HG03060 (cell line): ENCODE results near the gene SYTL2.

Experiments
- ATAC-seq: cut with Tn5 transposase; IDR thresholded peaks from one replicate; pipeline ENCODE4 v1.9.1; 2021; ENCODE audit warnings: low read depth, moderate number of reproducible peaks; ENCODE audit not compliant: unreplicated experiment

The SYTL2 gene

DNA sequence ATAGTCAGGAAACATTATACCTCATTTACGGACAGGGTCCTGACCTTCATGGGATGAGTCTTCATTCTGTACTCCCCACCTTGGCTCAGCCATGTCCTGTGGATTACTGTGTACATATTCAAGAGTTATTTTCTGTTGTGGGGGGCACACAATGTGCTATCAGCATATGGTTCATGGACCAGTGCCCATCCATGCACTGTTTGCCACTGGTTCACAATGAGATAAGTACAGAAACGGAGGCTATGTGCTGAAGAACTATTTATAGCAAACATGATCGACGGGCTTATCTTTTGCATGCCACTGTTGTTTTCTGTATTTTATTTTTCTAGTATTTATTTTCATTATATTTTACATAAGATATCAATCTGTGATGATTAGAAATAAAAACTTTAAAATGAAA, 68.6 kb downstream of the SYTL2 start:
- ATAC-seq, result no peak

DNA sequence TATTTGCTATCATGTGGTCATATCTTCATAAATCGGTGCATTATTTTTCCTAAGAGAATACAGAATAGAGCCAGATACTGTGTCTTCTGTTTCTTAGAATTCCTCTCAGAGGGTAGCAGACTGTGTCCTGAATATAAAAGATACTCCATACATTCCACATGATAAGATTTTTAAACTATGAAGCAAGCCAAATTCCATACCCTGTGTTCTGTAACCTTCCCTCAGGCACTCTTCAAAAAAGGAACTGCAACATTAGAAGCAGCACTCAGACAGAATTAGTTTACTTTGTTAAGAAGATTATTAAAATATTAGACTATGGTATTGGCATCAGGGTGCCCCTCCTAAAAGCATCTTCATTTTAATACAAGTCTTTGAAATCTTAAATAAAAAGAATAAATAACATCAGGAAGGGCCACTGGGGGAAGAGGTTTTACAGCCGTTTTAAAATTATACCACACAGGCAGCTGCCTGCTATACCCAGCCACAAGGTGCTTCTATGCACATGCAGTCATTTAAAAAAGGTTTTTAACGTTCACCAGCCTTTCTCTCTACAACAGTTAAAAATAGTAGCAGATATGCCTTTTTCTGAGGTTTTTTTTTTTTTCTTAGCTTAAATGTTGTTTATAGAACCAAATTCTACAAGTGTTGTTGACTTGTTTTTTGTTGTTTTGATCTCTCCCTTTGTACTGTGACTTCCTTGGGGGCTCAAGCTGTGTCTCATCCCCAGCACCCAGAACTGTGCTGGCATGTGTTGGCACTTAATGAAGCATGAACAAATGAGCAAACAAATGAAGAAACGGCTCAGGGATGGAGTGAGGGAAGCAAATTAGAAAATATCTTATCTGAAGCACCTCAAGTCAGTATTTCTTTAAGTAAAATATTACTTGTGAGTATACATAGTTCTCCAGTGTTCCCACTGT, 70.2 kb downstream of the SYTL2 start:
- no peak for ATAC-seq

DNA sequence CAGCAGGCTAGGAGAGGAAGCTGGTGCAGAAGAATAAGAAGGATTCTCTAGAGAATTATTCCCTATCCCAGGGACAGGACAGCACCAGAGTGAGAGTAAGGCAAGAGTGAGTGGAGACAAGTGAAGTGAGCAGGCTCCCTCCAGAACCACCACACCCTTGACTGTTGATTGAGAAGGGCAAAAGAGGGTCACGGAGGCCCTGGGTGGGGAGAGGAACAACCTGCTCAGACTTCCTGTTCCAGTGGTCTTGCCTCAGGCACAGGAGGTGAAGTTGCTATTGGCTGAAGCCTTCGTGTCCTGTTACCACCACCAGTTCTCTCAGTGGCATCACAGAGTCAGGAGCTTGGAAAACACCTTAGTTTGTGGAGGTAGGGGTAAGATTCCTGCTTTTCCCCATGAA, 73.2 kb downstream of the SYTL2 start:
- no peak for ATAC-seq

DNA sequence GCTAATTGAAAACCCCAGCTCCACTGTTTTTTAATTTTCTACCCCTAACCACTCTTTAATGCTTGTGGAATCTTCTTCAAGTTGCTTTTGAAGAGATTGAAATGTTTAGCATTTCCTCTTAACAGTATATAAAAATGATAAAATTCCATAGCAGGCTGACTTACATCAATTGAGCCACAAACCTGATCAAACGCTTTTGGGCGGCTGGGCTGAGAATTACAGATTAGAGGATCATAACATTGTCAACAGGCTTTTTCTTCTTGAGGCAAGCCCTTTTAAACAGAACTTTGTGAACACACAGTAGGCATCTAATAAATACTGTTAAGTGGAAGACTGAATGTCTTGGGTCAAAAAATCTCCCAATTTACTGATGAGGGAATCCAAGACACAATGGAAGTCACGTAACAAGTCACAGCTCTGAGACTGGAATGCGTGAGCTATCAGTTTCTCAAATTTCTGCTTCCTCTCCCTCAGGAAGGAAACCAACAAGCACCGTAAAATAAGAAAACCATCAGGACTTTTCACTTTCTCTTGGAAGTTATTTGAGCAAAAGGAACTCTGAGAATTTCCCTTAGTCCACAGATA, 75.0 kb downstream of the SYTL2 start:
- no peak for ATAC-seq

DNA sequence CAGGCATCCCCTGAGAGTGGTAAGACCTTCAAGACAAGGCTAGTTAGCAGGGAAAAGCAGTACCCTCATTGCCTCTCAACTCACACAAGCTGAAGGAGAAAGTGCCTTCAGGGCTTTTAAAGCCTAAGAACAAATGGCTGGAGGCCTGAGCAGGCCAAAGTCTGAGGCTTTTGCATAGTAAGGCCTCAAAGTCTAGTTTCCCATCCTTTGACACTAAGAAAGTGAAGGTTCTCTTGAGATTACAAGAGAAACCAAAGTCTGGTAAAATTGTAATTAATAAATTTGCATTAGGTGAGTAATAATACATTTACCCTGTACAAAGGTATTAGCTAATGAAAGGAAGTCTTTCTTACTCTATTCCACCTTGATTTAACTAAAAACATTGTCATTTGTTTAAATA, 78.0 kb downstream of the SYTL2 start:
- ATAC-seq, result no peak

DNA sequence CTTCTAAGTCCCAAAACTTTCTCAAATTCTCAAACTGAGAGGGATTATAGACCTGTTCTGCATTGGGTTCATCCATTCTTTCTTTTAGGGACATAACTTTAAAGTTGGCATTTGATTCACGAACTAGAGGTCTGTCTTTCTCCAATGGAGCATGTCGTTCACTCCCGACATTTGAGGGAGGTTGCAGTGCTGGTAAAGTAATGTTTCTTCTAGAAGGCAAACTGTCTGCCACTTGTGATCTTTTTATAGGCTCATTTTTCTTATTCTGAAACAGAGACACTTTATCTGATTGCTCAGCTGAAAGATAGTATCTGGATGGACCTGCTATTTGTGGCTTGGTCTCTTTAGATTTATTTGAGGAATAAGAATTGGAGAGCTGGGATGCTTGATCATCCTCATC, 84.6 kb downstream of the SYTL2 start:
- no peak for ATAC-seq

DNA sequence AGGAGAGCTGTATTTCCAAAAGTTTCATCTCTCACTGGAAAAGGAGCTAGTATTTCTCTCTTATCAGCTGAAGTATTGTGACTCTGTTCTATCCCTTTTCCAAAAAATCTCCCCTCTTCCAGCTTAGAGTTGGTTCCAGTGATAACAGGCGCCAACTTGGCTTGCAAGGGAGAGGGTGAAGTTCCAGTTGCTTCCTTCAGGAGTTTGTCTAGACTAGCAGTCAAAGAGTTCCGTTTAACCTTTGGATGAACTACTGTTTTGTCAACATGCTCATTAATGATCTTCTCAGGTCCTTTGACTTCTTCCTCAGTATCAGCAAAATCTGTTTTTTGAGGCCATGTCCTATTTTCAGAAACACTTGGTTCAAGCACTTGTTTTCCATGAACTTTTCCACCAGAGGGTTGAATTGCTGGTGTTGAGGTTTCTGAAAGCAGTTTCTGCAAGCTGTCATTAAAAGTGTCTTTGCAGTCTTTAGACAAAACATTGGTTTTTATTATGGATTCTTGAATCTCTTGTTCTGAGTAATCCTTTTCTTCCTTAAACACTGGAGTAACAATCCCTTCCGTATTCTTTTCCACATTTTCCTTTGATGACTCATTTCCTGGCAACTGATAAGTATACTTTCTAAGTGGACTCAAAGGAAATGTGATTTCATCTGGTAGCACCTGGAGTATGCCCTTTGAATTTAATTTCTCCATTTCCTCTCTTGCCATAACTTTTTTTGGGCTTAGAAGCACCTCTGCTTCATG, 85.3 kb downstream of the SYTL2 start:
- ATAC-seq, result no peak

DNA sequence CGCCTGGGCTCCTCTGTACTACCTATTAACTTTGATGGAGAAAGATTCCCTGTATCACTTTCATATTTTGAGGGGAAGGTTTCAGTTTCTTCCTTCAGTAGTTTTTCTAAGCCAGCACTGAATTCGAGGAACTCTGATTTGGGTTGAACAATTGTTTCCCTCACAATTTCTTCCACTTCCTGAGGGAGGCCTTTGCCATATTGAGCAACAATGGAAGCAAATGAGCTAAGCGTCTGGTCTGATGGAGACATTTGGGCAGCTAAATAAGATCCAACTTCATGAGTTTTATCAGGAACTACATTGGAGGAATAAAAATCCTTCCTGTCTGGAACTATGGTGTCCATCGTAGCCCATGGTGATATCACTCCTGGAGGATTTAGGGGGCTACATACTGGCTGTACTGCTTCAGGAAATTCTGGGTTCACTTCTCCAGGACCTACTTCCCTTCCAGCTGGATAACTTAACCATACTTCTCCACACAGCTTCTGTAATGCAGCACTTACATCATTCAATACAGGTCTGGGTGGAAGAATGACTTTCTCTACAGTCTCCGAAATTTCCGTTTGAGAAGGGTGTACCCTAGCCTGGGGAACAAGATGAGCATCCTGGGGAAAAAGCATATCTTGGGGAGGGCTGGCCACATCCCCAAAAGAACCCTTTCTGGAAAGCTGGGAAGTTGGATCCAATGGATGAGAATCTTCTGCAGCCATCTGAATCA, 86.0 kb downstream of the SYTL2 start:
- no peak for ATAC-seq

DNA sequence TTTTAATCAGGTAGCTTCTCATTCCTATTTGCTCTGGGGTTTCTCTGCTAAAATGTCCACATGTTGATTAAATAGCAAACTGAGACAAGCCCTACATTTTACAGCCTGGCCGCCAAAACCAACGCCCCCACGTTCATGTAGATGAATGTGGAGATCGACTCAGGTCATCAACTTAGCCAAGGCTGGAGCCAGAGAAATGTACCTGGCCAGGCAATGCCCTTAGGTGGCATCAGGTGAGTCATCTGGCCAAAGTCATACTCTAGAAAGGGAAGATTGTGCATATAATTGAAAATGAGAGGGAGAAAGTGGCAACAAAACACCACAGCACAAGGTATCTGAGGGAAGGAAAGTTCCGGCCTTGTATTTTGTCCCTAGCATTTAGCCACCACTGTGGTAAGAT, 87.9 kb downstream of the SYTL2 start:
- no peak for ATAC-seq

DNA sequence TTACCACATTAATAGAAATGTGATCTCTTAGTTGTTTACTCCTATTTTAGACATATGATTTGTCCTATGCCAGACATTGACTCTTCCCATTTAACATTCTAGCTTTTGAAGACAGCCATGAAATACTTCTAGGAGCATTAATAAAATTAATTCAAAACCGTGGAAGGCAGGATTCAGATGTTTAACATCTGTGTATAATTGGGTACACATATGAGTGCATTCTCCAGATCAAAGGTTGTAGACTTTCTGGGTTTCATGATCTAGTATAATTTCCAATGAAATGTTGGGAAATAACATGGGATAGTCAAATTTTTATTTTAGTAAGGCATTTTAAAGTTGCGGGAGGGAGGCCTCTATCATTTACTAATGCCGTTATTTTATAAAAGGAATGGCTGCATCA, 89.8 kb downstream of the SYTL2 start:
- ATAC-seq, result no peak

DNA sequence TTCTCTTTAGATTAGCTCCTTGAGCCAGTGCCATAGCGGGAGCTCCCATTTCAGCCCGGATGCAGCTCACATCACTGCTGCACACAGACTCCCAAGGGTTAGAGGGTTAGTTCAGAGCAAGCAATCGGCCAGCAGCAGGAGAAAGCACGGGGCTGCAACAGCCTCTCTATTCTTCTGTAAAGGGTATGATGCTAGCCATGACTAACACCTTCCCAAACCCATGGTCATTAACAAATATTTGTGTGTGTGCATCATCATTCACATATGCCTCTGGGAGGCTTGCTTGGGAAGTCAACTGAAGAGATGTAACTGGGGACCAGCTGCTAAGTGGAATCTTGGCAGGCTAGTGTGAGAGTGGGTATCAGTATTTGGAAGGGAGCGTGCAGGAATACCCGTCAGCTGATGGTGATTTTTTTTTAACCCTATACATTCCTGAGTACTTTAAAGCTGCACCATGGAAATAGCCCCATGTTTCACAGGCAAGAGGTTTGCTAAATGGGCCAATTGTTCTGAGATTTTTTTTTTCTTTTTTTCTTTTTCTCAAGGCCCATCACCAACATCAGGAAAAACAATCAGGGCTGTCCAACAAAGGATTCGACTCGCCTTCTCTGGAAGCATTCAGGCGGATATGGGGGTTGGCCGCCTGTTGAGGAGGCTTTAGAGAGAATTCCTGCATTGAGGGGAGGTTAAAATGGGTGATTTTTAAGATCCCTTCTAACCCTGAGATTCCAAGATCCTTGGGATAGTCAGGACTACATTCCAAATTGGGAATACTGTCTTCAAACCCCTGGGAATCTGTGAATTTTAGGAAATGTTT, 91.7 kb downstream of the SYTL2 start:
- ATAC-seq, result no peak

DNA sequence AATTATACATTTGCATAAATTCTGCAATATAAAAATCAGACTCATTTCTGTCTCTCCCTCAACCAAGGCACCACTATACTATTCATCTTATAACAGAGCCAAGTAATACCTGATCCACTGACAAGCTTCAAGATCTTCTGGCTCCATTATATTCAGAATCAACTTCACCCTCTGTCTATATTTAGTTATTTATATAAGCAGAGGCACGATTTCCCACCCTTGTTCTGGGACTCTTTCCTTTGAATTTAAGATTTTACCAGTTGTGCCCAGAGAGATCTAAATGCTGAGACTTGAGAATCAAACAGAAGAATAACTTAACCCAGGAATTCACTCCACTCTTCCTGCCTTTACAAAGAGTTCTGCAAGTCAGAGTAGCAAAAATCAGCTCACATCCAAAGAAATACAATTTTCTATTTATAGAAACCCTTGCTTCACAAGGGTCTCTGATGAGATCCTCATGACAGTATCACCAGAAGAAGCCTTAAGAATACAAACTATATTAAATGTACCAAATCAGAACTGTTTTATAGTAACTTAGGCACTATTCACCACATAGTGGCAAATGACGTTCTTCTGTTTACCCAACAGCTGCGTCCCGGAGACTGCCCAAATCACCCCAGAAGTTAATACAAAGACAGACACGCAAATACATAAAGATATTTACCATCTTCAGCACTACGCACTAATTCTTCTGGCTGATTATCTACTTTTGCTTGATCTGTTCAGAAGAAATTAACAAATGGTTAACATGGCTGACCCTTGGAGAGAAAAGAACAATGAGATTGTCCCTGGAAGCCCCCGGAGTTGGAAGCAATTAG, 92.6 kb downstream of the SYTL2 start:
- ATAC-seq, result no peak

DNA sequence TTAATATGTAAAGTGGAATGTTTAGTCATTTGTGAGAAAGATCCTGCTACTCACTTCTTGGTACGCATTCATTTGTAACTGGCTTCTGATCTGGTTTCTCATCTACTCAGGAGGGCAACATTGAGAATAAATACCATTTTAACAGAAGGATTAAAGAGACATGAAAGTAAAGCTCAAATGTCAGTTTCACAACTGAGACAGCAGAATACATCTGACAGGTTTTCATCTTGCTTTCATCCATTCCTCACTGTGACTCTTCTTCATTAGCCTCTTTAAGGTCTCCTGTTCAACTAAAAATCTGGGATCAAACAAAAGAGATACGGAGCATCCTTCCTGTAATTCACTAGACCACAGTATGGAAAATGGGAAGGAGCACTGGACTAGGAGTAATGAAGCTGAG, 93.5 kb downstream of the SYTL2 start:
- ATAC-seq, result no peak

DNA sequence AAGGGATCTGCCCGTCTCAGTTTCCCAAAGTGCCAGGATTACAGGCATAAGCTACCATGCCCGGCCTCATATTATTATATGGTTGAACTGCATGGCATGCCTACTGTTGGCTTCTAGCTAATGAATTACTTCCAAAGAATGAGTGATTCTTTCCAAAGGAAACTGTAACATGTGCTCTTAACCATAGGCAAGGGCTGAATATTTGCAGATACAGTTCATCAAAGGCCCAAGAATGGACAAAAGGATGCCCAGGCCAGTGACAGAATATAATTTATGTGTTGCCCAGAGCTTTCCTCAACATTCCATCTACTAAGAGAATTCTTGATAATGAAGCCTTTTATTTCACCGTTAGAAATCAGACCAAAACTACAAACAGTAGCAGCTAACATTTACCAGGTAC, 98.0 kb downstream of the SYTL2 start:
- no peak for ATAC-seq

DNA sequence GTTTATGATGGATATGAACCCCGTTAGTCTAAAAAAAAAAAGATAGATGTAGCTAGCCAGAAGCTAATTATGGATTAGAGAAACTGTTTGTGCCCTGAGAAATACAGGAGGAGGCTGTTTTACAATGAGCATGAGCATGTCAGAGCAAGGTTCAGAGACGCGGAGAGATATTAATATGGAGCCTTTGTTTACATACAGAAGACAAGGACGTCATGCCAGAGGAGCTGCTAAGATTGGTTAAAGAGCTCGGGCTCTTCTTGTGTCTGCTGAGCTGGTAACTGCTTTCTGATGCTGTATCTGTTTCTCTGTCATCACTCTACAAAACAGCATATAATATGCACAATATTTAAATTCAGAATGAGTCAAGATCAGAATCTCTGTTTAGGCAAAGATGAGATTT, 100.0 kb downstream of the SYTL2 start:
- no peak for ATAC-seq

DNA sequence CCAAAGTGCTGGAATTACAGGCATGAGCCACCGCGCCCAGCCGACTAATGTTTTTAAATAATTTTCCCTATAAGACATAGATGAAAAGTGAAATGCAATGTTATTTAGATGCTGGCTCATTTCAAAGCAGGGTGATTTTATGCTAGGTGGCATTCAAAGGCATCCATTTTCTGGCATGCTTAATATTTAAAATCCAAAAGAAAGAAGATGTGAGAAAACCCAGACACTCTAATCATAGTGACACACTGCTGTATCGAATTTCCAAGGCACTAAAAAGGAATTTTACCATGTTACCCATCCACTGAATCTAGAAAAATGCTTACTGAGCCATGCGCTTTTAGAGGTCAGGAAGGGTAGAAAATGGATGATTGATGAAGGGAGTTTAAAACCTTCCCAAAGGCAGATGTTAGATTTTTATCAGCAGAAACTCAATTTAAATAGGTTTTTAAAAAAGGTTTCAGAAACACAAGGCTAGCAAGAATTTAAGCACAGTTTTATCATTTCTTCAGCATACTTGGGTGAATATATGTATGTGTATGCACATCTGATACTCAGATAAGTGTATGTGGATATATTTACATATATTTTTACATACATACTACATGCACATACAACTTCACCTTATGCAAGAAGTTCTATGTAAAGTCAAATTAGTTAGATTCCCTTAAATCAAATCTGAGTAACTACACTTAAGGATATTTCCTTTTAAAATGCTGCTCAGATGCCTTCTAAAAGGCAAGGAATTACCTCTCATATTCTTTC, 100.8 kb downstream of the SYTL2 start:
- ATAC-seq, result no peak

DNA sequence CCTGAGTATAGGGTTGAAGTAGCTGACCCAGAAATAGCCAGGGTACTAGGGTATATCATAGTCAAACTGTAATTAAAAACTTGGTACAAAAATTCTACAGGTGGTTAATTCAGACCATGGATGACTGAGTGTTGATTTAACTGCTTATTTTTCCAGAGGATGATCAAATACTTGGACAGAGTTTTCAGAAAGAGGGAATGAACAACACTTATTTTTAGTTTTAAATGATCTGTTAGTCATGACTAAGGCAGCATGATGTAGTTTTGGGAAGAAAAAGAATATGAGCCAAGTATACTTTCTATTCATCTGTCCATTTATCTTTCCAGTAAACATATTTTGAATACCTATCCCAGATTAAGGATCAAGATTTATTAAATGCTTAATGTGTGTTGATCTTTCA, 105.1 kb downstream of the SYTL2 start:
- ATAC-seq, result no peak

DNA sequence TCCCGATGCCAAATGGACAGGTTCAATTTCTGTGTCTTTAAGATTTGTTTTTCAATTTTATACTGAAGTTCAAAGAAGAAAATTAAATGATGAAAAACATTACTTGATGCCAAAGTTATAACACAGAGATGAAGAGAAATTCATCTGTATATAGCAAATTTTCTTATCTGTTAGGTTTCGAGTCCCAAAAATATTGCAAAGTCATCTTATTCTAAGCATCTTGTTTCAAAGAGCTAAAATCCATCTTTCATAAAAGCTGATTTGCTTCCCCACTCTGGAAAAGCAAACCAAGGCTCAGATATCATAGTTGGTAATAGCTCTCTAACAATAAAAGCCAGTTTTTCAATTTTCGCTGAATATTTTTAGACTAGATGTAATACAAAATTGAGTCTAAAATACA, 106.0 kb downstream of the SYTL2 start:
- ATAC-seq, result no peak
